NB4 (cell line): ENCODE data around the gene TPMT.

ENCODE experiments used
- POLR2A ChIP-seq: IDR thresholded peaks from 2 replicates; pipeline ENCODE4 v1.6.1; 2011; ENCODE audit warnings: mild to moderate bottlenecking; ENCODE audit not compliant: insufficient read length; ENCODE audit errors: extremely low read depth
- TF ChIP-seq, protein P1 (sequence below): IDR thresholded peaks from one replicate; pipeline ENCODE4 v1.5.1; 2012; ENCODE audit warnings: low read depth, low read length
- TF ChIP-seq, protein P2 (sequence below): IDR thresholded peaks from 2 replicates; pipeline ENCODE4 v1.6.1; 2011; ENCODE audit warnings: low read depth, low read length

DNA sequence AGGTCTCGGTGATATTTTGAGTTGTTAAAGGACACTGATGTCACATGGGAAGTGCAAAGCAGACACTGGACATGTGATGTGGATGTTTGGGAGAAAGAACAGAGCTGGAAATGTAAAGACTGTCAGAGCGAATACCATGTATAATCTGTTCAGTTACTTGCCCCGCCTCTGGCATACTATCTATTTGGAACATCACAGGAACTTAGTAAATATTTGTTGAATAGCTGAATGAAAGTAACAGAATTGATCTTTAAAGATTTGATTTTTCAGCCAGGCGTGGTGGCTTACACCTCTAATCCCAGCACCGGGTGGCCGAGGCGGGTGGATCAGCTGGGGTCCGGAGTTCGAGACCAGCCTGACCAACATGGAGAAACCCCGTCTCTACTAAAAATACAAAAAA, 18.6 kb downstream of the TPMT start:
- TF ChIP-seq, protein P1, sequence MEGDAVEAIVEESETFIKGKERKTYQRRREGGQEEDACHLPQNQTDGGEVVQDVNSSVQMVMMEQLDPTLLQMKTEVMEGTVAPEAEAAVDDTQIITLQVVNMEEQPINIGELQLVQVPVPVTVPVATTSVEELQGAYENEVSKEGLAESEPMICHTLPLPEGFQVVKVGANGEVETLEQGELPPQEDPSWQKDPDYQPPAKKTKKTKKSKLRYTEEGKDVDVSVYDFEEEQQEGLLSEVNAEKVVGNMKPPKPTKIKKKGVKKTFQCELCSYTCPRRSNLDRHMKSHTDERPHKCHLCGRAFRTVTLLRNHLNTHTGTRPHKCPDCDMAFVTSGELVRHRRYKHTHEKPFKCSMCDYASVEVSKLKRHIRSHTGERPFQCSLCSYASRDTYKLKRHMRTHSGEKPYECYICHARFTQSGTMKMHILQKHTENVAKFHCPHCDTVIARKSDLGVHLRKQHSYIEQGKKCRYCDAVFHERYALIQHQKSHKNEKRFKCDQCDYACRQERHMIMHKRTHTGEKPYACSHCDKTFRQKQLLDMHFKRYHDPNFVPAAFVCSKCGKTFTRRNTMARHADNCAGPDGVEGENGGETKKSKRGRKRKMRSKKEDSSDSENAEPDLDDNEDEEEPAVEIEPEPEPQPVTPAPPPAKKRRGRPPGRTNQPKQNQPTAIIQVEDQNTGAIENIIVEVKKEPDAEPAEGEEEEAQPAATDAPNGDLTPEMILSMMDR, result no peak
- no peak for TF ChIP-seq POLR2A
- TF ChIP-seq, protein P2, sequence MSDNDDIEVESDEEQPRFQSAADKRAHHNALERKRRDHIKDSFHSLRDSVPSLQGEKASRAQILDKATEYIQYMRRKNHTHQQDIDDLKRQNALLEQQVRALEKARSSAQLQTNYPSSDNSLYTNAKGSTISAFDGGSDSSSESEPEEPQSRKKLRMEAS, result no peak
